C4-2B (cell line): ENCODE measurements around the gene CDC14B.

Experiments used
- ZFX ChIP-seq: fragments of 450-650 bp; IDR thresholded peaks from 2 replicates; pipeline ENCODE4 v1.6.1; 2017
- TF ChIP-seq, protein P1 (sequence below): fragments of 450-650 bp; conservative IDR thresholded peaks from 2 replicates; pipeline ENCODE4 v1.5.1; 2017; ENCODE audit warnings: mild to moderate bottlenecking

DNA sequence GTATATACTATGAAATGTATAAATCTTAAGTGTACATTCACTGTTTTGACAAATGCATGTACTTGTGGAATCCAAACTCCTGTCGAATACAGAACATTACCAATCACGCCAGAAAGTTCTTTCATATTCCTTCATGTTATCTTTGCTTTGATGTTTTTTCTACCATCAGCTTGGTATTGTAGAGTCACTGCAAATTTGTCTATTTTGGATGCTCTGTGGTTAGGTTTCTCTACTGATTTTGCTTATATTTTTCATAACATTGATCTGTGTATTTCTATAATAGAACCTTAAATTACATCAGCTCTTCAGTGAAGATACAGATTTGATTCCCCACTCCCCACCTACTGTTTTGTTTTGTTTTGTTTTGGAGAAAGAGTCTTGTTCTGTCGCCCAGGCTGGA lies 138.9 kb downstream of the CDC14B start:
- TF ChIP-seq, protein P1, sequence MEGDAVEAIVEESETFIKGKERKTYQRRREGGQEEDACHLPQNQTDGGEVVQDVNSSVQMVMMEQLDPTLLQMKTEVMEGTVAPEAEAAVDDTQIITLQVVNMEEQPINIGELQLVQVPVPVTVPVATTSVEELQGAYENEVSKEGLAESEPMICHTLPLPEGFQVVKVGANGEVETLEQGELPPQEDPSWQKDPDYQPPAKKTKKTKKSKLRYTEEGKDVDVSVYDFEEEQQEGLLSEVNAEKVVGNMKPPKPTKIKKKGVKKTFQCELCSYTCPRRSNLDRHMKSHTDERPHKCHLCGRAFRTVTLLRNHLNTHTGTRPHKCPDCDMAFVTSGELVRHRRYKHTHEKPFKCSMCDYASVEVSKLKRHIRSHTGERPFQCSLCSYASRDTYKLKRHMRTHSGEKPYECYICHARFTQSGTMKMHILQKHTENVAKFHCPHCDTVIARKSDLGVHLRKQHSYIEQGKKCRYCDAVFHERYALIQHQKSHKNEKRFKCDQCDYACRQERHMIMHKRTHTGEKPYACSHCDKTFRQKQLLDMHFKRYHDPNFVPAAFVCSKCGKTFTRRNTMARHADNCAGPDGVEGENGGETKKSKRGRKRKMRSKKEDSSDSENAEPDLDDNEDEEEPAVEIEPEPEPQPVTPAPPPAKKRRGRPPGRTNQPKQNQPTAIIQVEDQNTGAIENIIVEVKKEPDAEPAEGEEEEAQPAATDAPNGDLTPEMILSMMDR, result no peak
- no peak for TF ChIP-seq ZFX
